SK-N-SH (cell line): ENCODE data around the gene TRIM16. TPM values are rescaled to one million over a fixed set of nuclear protein-coding genes. Genes with fewer than 3 reads are reported as not detected.

ENCODE experiments used
- CTCF ChIA-PET: fragments of 300-600, 350-600 bp; formaldehyde crosslinking; extraction: SDS; loops from one replicate; lab custom pipeline; 2021; lab: Yijun Ruan, JAX
- POLR2A ChIA-PET: fragments of 350-600 bp; sonication (Branson Sonifier 250); formaldehyde crosslinking; extraction: SDS; loops from one replicate; lab custom pipeline; 2020; ENCODE audit warnings: antibody characterized with exemption, inconsistent platforms; lab: Yijun Ruan, JAX
- DNase-seq: peaks from one replicate; pipeline ENCODE4 v3.0.0; 2012
- H2AFZ ChIP-seq: fragments of 200-600 bp; sonication (generic); 2 replicates; pipeline ENCODE4 v1.8.1; 2016; ENCODE audit warnings: antibody characterized with exemption, mild to moderate bottlenecking, low read depth
- H3F3A ChIP-seq: fragments of 200-600 bp; sonication (generic); replicated peaks from 2 replicates; pipeline ENCODE3; 2016; ENCODE audit warnings: antibody characterized with exemption, mild to moderate bottlenecking; ENCODE audit not compliant: insufficient read depth
- H3K27ac ChIP-seq, 2 experiments: fragments of 200-500 bp in 1 of 2; fragments of 200-600 bp in 1 of 2; sonication (Bioruptor generic) in 1 of 2; sonication (generic), shearing (Covaris generic) in 1 of 2; 2 replicates each; pipeline versions ENCODE4 v1.5.1 to v1.6.1; 2014 to 2016; ENCODE audit warnings: low read depth in 2 of 2, inconsistent platforms in 1 of 2, low read length in 1 of 2, mild to moderate bottlenecking in 1 of 2, mixed read lengths in 1 of 2
- H3K27me3 ChIP-seq: fragments of 200-600 bp; sonication (generic), shearing (Covaris generic); 2 replicates; pipeline ENCODE4 v1.6.1; 2016; ENCODE audit warnings: mixed run types; ENCODE audit not compliant: insufficient read depth
- H3K36me3 ChIP-seq, 2 experiments: fragments of 200-500 bp in 1 of 2; fragments of 200-600 bp in 1 of 2; sonication (Bioruptor generic) in 1 of 2; sonication (generic) in 1 of 2; replicated peaks in 1 of 2; 2 replicates each; pipeline versions ENCODE3 to v1.5.1; 2014 to 2016; ENCODE audit warnings: low read length in 1 of 2, mild to moderate bottlenecking in 1 of 2; ENCODE audit not compliant: insufficient read depth in 2 of 2, control insufficient read depth in 1 of 2
- H3K4me1 ChIP-seq, 2 experiments: fragments of 200-500 bp in 1 of 2; fragments of 200-600 bp in 1 of 2; sonication (Bioruptor generic) in 1 of 2; sonication (generic), shearing (Covaris generic) in 1 of 2; 2 replicates each; pipeline versions ENCODE4 v1.5.1 to v1.6.1; 2014 to 2016; ENCODE audit warnings: low read depth in 1 of 2, low read length in 1 of 2, mixed run types in 1 of 2; ENCODE audit not compliant: insufficient read depth in 2 of 2, control insufficient read depth in 1 of 2
- H3K4me2 ChIP-seq: fragments of 200-600 bp; sonication (generic), shearing (Covaris generic); 2 replicates; pipeline ENCODE4 v1.6.1; 2017; ENCODE audit warnings: mixed run types
- H3K4me3 ChIP-seq, 2 experiments: fragments of 200-500 bp in 1 of 2; fragments of 200-600 bp in 1 of 2; sonication (Bioruptor generic) in 1 of 2; sonication (generic), shearing (Covaris generic) in 1 of 2; 2 replicates each; pipeline versions ENCODE4 v1.5.1 to v1.8.1; 2014 to 2016; ENCODE audit warnings: low read depth in 2 of 2, inconsistent platforms in 1 of 2, low read length in 1 of 2, mild to moderate bottlenecking in 1 of 2, mixed read lengths in 1 of 2, moderate library complexity in 1 of 2
- H3K79me2 ChIP-seq: fragments of 200-600 bp; sonication (generic); 2 replicates; pipeline ENCODE4 v1.8.1; 2017; ENCODE audit warnings: mild to moderate bottlenecking; ENCODE audit not compliant: insufficient read depth
- H3K9ac ChIP-seq: fragments of 200-600 bp; sonication (generic); 2 replicates; pipeline ENCODE4 v1.6.1; 2017; ENCODE audit warnings: mixed run types
- H3K9me2 ChIP-seq: fragments of 200-600 bp; sonication (generic); 2 replicates; pipeline ENCODE4 v1.6.1; 2017; ENCODE audit warnings: mixed run types
- H3K9me3 ChIP-seq: fragments of 200-600 bp; sonication (generic); 2 replicates; pipeline ENCODE4 v1.6.1; 2017; ENCODE audit warnings: mixed run types, mild to moderate bottlenecking, moderate library complexity
- H4K20me1 ChIP-seq: fragments of 200-600 bp; sonication (generic); 2 replicates; pipeline ENCODE4 v1.6.1; 2017; ENCODE audit warnings: mild to moderate bottlenecking, mixed run types; ENCODE audit not compliant: insufficient read depth
- EP300 ChIP-seq, 2 experiments: IDR thresholded peaks; 2 replicates each; pipeline versions ENCODE4 v1.4.0 to v1.6.1; 2012; ENCODE audit warnings: borderline replicate concordance in 1 of 2, low read depth in 1 of 2, low read length in 1 of 2
- FOXJ3 ChIP-seq: sonication (generic); formaldehyde crosslinking; IDR thresholded peaks from 2 replicates; pipeline ENCODE4 v1.5.1; 2020; ENCODE audit warnings: mild to moderate bottlenecking, missing genetic modification reagents
- RAD21 ChIP-seq: IDR thresholded peaks from 2 replicates; pipeline ENCODE4 v1.6.1; 2012; ENCODE audit warnings: mild to moderate bottlenecking, low read length
- RCOR1 ChIP-seq: fragments of 150-350 bp; IDR thresholded peaks from 2 replicates; pipeline ENCODE4 v1.6.1; 2017; ENCODE audit warnings: antibody characterized with exemption, low read length
- RXRA ChIP-seq: IDR thresholded peaks from 2 replicates; pipeline ENCODE4 v1.4.0; 2012; ENCODE audit warnings: low read depth, mild to moderate bottlenecking, borderline replicate concordance
- SIN3A ChIP-seq: IDR thresholded peaks from 2 replicates; pipeline ENCODE4 v1.6.1; 2012; ENCODE audit warnings: low read depth, mild to moderate bottlenecking, low read length, moderate library complexity, borderline replicate concordance
- SMC3 ChIP-seq: IDR thresholded peaks from 2 replicates; pipeline ENCODE4 v1.6.1; 2012; ENCODE audit warnings: low read depth, low read length, improper control_type of control experiment
- TAF1 ChIP-seq: IDR thresholded peaks from 2 replicates; pipeline ENCODE4 v1.6.1; 2012; ENCODE audit warnings: low read depth, mild to moderate bottlenecking, low read length, moderate library complexity, borderline replicate concordance
- TCF12 ChIP-seq: IDR thresholded peaks from 2 replicates; pipeline ENCODE4 v1.4.0; 2012
- YY1 ChIP-seq: IDR thresholded peaks from 2 replicates; pipeline ENCODE4 v1.4.0; 2012; ENCODE audit warnings: low read depth, mild to moderate bottlenecking
- WGBS: methylation state at CpG from one replicate; pipeline ENCODE4 v1.1.6; 2017; ENCODE audit warnings: low lambda C conversion rate; 5-methylcytosine and 5-hydroxymethylcytosine counted together
- polyA plus RNA-seq, 3 experiments: library from polyadenylated mRNA; depleted of rRNA; stranded (reverse); fragments of >200 nt; gene quantifications; 2 replicates each; pipeline ENCODE4 v1.2.3, GENCODE V29; 2012
- TF ChIP-seq, protein P1 (sequence below): IDR thresholded peaks from 2 replicates; pipeline ENCODE4 v1.6.1; 2012; ENCODE audit warnings: mild to moderate bottlenecking, low read depth, low read length, moderate library complexity
- TF ChIP-seq, protein P2 (sequence below): IDR thresholded peaks from 2 replicates; pipeline ENCODE4; 2012
- TF ChIP-seq, protein P3 (sequence below): fragments of 200-600 bp; sonication (generic); IDR thresholded peaks from 2 replicates; pipeline ENCODE4 v1.6.1; 2017; ENCODE audit warnings: antibody characterized with exemption, mild to moderate bottlenecking, moderate library complexity
- TF ChIP-seq, protein P4 (sequence below): IDR thresholded peaks from 2 replicates; pipeline ENCODE4 v1.4.0; 2012; ENCODE audit warnings: low read depth

Gene TRIM16
- polyA plus RNA-seq, 1 of the 3 experiments (the other 2 are of a cell fraction), result 24.8 TPM

DNA sequence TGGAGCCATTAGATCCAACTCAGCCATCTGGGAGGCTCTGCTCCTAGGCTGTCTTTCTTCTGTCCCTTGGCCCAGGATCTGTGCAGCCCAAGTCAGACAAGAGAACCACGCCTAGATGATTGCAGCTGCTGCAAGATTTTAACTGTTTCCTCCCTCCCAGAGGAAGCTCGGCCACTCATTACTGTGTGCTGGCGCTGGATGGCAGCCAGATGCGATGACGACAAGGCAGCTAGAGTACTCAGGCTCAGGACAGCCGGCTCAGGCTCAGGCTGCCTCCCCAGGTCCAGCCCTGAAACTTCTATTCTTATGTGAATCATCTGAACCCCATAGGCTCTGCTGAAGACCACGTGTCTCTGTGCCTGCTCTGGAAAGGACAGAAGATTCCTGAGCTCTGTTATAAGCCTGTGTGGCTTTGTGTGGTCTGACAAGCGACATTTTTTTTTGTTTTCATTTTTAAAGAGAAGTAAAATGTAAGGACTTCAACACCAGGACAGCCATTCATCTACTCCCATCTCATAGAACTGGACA, 32.5 kb downstream of the TRIM16 start (continued):
- TF ChIP-seq, protein P1, sequence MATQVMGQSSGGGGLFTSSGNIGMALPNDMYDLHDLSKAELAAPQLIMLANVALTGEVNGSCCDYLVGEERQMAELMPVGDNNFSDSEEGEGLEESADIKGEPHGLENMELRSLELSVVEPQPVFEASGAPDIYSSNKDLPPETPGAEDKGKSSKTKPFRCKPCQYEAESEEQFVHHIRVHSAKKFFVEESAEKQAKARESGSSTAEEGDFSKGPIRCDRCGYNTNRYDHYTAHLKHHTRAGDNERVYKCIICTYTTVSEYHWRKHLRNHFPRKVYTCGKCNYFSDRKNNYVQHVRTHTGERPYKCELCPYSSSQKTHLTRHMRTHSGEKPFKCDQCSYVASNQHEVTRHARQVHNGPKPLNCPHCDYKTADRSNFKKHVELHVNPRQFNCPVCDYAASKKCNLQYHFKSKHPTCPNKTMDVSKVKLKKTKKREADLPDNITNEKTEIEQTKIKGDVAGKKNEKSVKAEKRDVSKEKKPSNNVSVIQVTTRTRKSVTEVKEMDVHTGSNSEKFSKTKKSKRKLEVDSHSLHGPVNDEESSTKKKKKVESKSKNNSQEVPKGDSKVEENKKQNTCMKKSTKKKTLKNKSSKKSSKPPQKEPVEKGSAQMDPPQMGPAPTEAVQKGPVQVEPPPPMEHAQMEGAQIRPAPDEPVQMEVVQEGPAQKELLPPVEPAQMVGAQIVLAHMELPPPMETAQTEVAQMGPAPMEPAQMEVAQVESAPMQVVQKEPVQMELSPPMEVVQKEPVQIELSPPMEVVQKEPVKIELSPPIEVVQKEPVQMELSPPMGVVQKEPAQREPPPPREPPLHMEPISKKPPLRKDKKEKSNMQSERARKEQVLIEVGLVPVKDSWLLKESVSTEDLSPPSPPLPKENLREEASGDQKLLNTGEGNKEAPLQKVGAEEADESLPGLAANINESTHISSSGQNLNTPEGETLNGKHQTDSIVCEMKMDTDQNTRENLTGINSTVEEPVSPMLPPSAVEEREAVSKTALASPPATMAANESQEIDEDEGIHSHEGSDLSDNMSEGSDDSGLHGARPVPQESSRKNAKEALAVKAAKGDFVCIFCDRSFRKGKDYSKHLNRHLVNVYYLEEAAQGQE, result no peak
- TF ChIP-seq TCF12, result peak; percentile 78
- no peak for TF ChIP-seq YY1
- peak; percentile 52; the same call in 1 of the 2 replicates for TF ChIP-seq FOXJ3 (CRISPR knock-in tag)
- TF ChIP-seq RXRA, result no peak
- TF ChIP-seq RAD21, result peak; percentile 39
- TF ChIP-seq, protein P2, sequence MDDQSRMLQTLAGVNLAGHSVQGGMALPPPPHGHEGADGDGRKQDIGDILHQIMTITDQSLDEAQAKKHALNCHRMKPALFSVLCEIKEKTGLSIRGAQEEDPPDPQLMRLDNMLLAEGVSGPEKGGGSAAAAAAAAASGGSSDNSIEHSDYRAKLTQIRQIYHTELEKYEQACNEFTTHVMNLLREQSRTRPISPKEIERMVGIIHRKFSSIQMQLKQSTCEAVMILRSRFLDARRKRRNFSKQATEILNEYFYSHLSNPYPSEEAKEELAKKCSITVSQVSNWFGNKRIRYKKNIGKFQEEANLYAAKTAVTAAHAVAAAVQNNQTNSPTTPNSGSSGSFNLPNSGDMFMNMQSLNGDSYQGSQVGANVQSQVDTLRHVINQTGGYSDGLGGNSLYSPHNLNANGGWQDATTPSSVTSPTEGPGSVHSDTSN, result peak; percentile 34
- peak in 1 of 2 experiments; percentile 25; a peak in 1 of 4 replicates for TF ChIP-seq EP300 (IDR thresholded peaks at IDR 0.05; ENCODE audit: borderline replicate concordance in 1 of 2, low read depth in 1 of 2, low read length in 1 of 2)
- TF ChIP-seq, all 33 proteins: peak for 19

DNA sequence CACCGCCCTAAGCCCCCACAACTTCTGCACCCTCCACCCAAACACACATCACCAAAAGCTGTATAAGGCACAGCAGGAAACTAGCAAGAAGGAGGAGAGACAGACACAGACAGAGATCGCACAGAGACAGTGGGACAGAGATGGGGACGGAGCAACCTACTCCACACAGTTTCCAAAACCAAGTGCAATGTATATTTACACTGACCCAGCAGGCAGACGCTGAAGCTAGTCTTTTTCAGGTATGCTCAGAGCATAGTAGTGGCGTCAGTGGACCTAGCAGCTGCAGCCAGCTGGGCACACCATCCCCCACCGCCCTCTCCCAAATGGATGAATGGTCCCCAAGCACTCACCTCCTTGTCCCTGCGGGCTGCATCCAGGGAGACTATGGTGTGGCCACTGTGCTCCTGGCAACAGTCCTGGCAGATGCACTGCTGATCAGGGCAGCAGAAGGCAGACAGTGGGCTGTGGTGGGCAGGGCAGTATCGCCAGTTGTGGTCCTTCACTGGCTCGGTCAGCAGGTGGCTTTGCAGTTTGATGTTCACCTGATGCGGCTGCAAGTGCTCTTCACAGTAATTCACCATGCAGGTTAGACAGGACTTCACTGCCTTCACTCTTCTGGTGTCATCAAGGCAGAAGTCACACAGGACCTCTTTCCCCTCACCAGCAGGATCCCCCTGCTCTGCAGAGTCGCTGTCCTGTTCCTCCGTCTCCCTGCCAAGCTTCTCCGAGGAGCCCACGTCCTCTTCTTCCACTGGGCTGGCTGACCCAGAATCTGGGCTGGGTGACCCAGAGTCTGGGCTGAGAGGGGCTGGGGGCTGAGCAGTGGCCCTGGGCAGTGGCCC, 33.1 kb downstream of the TRIM16 start:
- Histone ChIP-seq H3K36me3 (no peaks in the 10 kb centered on the region), H3K27ac (peak overlapping the region; percentile 62 to 87), H3K9ac (peak overlapping the region; percentile 68), H3K4me1 (peaks cover 20 to 28% of the 10 kb centered on the region in 2 experiments), H3K4me3 (peak overlapping the region; percentile 46 to 85), H3F3A (peaks cover 4% of the 10 kb centered on the region), H3K9me2 (no peaks in the 10 kb centered on the region), H2AFZ (peak overlapping the region; percentile 66), H3K79me2 (peaks cover 30% of the 10 kb centered on the region; the same call in 1 of the 2 replicates), H4K20me1 (no peaks in the 10 kb centered on the region), H3K27me3 (no peaks in the 10 kb centered on the region), H3K9me3 (no peaks in the 10 kb centered on the region), H3K4me2 (peak overlapping the region; percentile 91)
- ChIA-PET POLR2A (interaction anchor here (0.5 to 1.6 kb wide), 3 partner anchors 11 to 1833 kb away, joined by 3 to 5 read pairs (median 3); no protein-coding TSS in a partner anchor), CTCF (interaction anchor here (0.6 to 1.4 kb wide), 2 partner anchors 148 to 408 kb away, joined by 3 to 4 read pairs; no protein-coding TSS in a partner anchor)
- peak; percentile 51 for DNase-seq
- 16% methylated on average over 9 of the region's 14 CpGs for WGBS
- TF ChIP-seq, protein P1, result no peak
- no peak for TF ChIP-seq SIN3A
- TF ChIP-seq, protein P3, sequence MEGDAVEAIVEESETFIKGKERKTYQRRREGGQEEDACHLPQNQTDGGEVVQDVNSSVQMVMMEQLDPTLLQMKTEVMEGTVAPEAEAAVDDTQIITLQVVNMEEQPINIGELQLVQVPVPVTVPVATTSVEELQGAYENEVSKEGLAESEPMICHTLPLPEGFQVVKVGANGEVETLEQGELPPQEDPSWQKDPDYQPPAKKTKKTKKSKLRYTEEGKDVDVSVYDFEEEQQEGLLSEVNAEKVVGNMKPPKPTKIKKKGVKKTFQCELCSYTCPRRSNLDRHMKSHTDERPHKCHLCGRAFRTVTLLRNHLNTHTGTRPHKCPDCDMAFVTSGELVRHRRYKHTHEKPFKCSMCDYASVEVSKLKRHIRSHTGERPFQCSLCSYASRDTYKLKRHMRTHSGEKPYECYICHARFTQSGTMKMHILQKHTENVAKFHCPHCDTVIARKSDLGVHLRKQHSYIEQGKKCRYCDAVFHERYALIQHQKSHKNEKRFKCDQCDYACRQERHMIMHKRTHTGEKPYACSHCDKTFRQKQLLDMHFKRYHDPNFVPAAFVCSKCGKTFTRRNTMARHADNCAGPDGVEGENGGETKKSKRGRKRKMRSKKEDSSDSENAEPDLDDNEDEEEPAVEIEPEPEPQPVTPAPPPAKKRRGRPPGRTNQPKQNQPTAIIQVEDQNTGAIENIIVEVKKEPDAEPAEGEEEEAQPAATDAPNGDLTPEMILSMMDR, result no peak
- TF ChIP-seq EP300 (IDR thresholded peaks at IDR 0.05; ENCODE audit: borderline replicate concordance in 1 of 2, low read depth in 1 of 2, low read length in 1 of 2), result no peak
- TF ChIP-seq TAF1, result no peak
- no peak for TF ChIP-seq RCOR1
- TF ChIP-seq SMC3, result no peak
- TF ChIP-seq, protein P4, sequence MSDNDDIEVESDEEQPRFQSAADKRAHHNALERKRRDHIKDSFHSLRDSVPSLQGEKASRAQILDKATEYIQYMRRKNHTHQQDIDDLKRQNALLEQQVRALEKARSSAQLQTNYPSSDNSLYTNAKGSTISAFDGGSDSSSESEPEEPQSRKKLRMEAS, result no peak
